K562 (cell line): ENCODE measurements around the gene FBXW8. TPM values are rescaled to one million over a fixed set of nuclear protein-coding genes. Genes with fewer than 3 reads are reported as not detected.

Source experiments
- ATAC-seq: fragments of 200-7000 bp; cut with Tn5 transposase; 3 replicates; pipeline ENCODE4 v1.9.1; 2020; ENCODE audit warnings: moderate library complexity
- BruUV-seq: library from RNA; stranded (reverse); fragments of 400-500 nt; replicated peaks from 2 replicates; lab custom pipeline; 2021; lab: Mats Ljungman, UMichigan
- CTCF ChIA-PET: fragments of 300-600 bp; formaldehyde crosslinking; extraction: SDS; loops from one replicate; lab custom pipeline; 2021; ENCODE audit warnings: low intra/inter-chr PET ratio; lab: Yijun Ruan, JAX
- POLR2A ChIA-PET: fragments of 300-600, 350-650 bp; sonication (Branson Sonifier 250); formaldehyde crosslinking; extraction: SDS; loops from one replicate; lab custom pipeline; 2021; ENCODE audit warnings: antibody characterized with exemption, inconsistent platforms; lab: Yijun Ruan, JAX
- DNase-seq, 4 experiments: peaks; one replicate each; pipeline versions ENCODE4 v3.0.0 to v3.0.0-alpha.2; 2011 to 2018; ENCODE audit warnings: low spot score in 3 of 4, mixed read lengths in 3 of 4; ENCODE audit errors: extremely low read depth in 1 of 4
- FAIRE-seq: peaks from 2 replicates; lab custom pipeline; 2011; peaks lifted over from hg19 to GRCh38; lab: Jason Lieb, UNC
- H2AFZ ChIP-seq: 2 replicates; pipeline ENCODE4 v1.6.0; 2011; ENCODE audit warnings: low read depth, low read length, control low read depth, inconsistent platforms
- H3K27ac ChIP-seq: fragments of 200-600 bp; 3 replicates; pipeline ENCODE4 v1.8.0; 2011; ENCODE audit warnings: low read depth, mild to moderate bottlenecking, control low read depth, inconsistent platforms, low read length, moderate library complexity, mixed read lengths; ENCODE audit errors: extremely low read depth
- H3K27me3 ChIP-seq, 2 experiments: fragments of 300-600 bp in 1 of 2; 2 replicates in 1 of 2; 3 replicates in 1 of 2; pipeline versions ENCODE4 v1.6.0 to v1.8.0; 2011; ENCODE audit warnings: inconsistent platforms in 2 of 2, low read length in 2 of 2, mild to moderate bottlenecking in 1 of 2, mixed read lengths in 1 of 2, moderate library complexity in 1 of 2; ENCODE audit not compliant: control insufficient read depth in 2 of 2, insufficient read depth in 2 of 2
- H3K36me3 ChIP-seq: fragments of 300-600 bp; 3 replicates; pipeline ENCODE4 v1.8.0; 2011; ENCODE audit warnings: mild to moderate bottlenecking, low read length, inconsistent platforms; ENCODE audit not compliant: control insufficient read depth, insufficient read depth
- H3K4me1 ChIP-seq, 2 experiments: fragments of 200-600 bp in 1 of 2; replicated peaks in 1 of 2; 2 replicates in 1 of 2; 3 replicates in 1 of 2; pipeline versions ENCODE4 v1.5.1 to v1.8.0; 2011; ENCODE audit warnings: inconsistent platforms in 2 of 2, low read length in 2 of 2, mild to moderate bottlenecking in 1 of 2, mixed read lengths in 1 of 2, moderate library complexity in 1 of 2; ENCODE audit not compliant: control insufficient read depth in 2 of 2, insufficient read depth in 2 of 2
- H3K4me2 ChIP-seq: 2 replicates; pipeline ENCODE4 v1.6.1; 2011; ENCODE audit warnings: low read length, control low read depth, inconsistent platforms, mixed read lengths; ENCODE audit not compliant: insufficient read depth
- H3K4me3 ChIP-seq: fragments of 200-600 bp; sonication (generic), shearing (Covaris generic); 2 replicates; pipeline ENCODE4 v1.5.1; 2016; ENCODE audit warnings: control low read depth, inconsistent platforms
- H3K79me2 ChIP-seq: fragments of 200-600 bp; 3 replicates; pipeline ENCODE4 v1.8.0; 2011; ENCODE audit warnings: low read length, inconsistent platforms; ENCODE audit not compliant: control insufficient read depth, insufficient read depth
- H3K9ac ChIP-seq, 2 experiments: 2 replicates each; pipeline versions ENCODE4 v1.6.0 to v1.6.1; 2011; ENCODE audit warnings: low read depth in 2 of 2, low read length in 2 of 2, control low read depth in 1 of 2, inconsistent platforms in 1 of 2, mild to moderate bottlenecking in 1 of 2, mixed read lengths in 1 of 2; ENCODE audit not compliant: insufficient read depth in 1 of 2
- H3K9me1 ChIP-seq: one replicate; pipeline ENCODE4 v1.6.0; 2011; ENCODE audit warnings: inconsistent platforms, mild to moderate bottlenecking, low read length, moderate library complexity; ENCODE audit not compliant: control insufficient read depth, insufficient read depth
- H3K9me3 ChIP-seq: replicated peaks from 2 replicates; pipeline ENCODE4 v1.5.1; 2011; ENCODE audit warnings: low read depth, low read length, inconsistent platforms; ENCODE audit not compliant: control insufficient read depth, insufficient read depth
- H4K20me1 ChIP-seq: replicated peaks from 2 replicates; pipeline ENCODE4 v1.6.1; 2011; ENCODE audit warnings: low read length, inconsistent platforms, mixed read lengths; ENCODE audit not compliant: control insufficient read depth, insufficient read depth
- ARHGAP35 ChIP-seq: fragments of 450-650 bp; IDR thresholded peaks from 2 replicates; pipeline ENCODE4 v1.6.1; 2018; ENCODE audit not compliant: partially characterized antibody
- ARNT ChIP-seq, 2 experiments: fragments of 450-650 bp; IDR thresholded peaks; 2 replicates each; pipeline ENCODE4 v1.6.1; 2016; ENCODE audit warnings: mild to moderate bottlenecking in 1 of 2
- E2F3 ChIP-seq: fragments of 250-450 bp; sonication (Bioruptor Pico); IDR thresholded peaks from 2 replicates; pipeline ENCODE4 v1.4.0; 2020; ENCODE audit warnings: mild to moderate bottlenecking
- MAFF ChIP-seq: IDR thresholded peaks from 2 replicates; pipeline ENCODE4 v1.6.1; 2012; ENCODE audit warnings: low read length, improper control_type of control experiment
- NCOR1 ChIP-seq: fragments of 450-650 bp; IDR thresholded peaks from 2 replicates; pipeline ENCODE4 v1.6.1; 2016; ENCODE audit warnings: mild to moderate bottlenecking, moderate library complexity
- NR4A1 ChIP-seq, 2 experiments: fragments of 250-450 bp in 1 of 2; fragments of 450-650 bp in 1 of 2; sonication (Bioruptor Pico) in 1 of 2; IDR thresholded peaks; 2 replicates each; pipeline versions ENCODE4 v1.4.0 to v1.6.1; 2016 to 2020; ENCODE audit warnings: mild to moderate bottlenecking in 2 of 2, missing compliant biosample characterization in 1 of 2, missing genetic modification characterization in 1 of 2, moderate library complexity in 1 of 2
- PREB ChIP-seq: sonication (generic); formaldehyde crosslinking; IDR thresholded peaks from 2 replicates; pipeline ENCODE4 v1.8.1; 2023; ENCODE audit warnings: mild to moderate bottlenecking, missing genetic modification reagents
- TAF7 ChIP-seq: fragments of 450-650 bp; IDR thresholded peaks from 2 replicates; pipeline ENCODE4 v1.6.1; 2016; ENCODE audit warnings: missing genetic modification characterization, missing compliant biosample characterization
- TCF7L2 ChIP-seq: fragments of 150-350 bp; IDR thresholded peaks from 2 replicates; pipeline ENCODE4 v1.6.1; 2016; ENCODE audit warnings: low read depth, mild to moderate bottlenecking, low read length, moderate library complexity
- TFE3 ChIP-seq: fragments of 450-650 bp; formaldehyde crosslinking; IDR thresholded peaks from 2 replicates; pipeline ENCODE4 v1.4.0; 2020; ENCODE audit warnings: mild to moderate bottlenecking, mixed read lengths
- ZNF124 ChIP-seq: sonication (generic); formaldehyde crosslinking; IDR thresholded peaks from 2 replicates; pipeline ENCODE4 v1.8.1; 2022; ENCODE audit warnings: missing genetic modification reagents
- ZNF174 ChIP-seq: fragments of 250-450 bp; sonication (Bioruptor Pico); IDR thresholded peaks from 2 replicates; pipeline ENCODE4 v1.4.0; 2020; ENCODE audit warnings: mild to moderate bottlenecking
- ZNF212 ChIP-seq: fragments of 450-650 bp; formaldehyde crosslinking; IDR thresholded peaks from 2 replicates; pipeline ENCODE4 v1.4.0; 2020; ENCODE audit warnings: mild to moderate bottlenecking
- ZNF551 ChIP-seq: fragments of 250-450 bp; sonication (Bioruptor Pico); IDR thresholded peaks from 2 replicates; pipeline ENCODE4 v1.5.0; 2021; ENCODE audit warnings: mild to moderate bottlenecking, moderate library complexity
- WGBS: fragments of 100-300 bp; shearing (Covaris generic); methylation state at CpG from one replicate; pipeline ENCODE4 v1.1.6; 2016; ENCODE audit warnings: low coverage, mixed read lengths; ENCODE audit not compliant: insufficient coverage; ENCODE audit errors: missing lambda C conversion rate; 5-methylcytosine and 5-hydroxymethylcytosine counted together
- in situ Hi-C: fragments of 300-500 bp; cut with MboI; formaldehyde crosslinking; loops from 4 replicates; pipeline ENCODE4 v1.15.0; 2018; ENCODE audit warnings: inconsistent platforms, mixed read lengths
- intact Hi-C: fragments of 100-400 bp; cut with micrococcal nuclease; formaldehyde crosslinking; loops from 2 replicates; pipeline ENCODE4 v1.14.2; 2022
- polyA plus RNA-seq, 8 experiments: library from polyadenylated mRNA; depleted of rRNA in 4 of 8; stranded (reverse) in 5 of 8; unstranded in 3 of 8; fragments of >200 nt; fragmentation: Nextera tagmentation in 2 of 8; fragmentation: Illumina TruSeq in 1 of 8; extraction: Ambion mirVana in 2 of 8; extraction: Trizol in 1 of 8; gene quantifications; 2 replicates each; pipeline versions ENCODE4 v1.2.1 to v1.2.3, GENCODE V29; 2011 to 2014; ENCODE audit warnings: inconsistent platforms in 1 of 8, missing spikeins in 1 of 8
- total RNA-seq, 7 experiments: library from RNA; depleted of rRNA in 6 of 7; stranded (reverse); fragments of >200 nt in 6 of 7; fragmentation: Illumina TruSeq in 2 of 7; extraction: Trizol in 2 of 7; gene quantifications; 2 replicates each; pipeline versions ENCODE4 v1.2.1 to v1.2.3, GENCODE V29; 2011 to 2021; ENCODE audit warnings: low replicate concordance in 1 of 7
- TF ChIP-seq, protein P1 (sequence below), 3 experiments: IDR thresholded peaks in 2 of 3; conservative IDR thresholded peaks in 1 of 3; 2 replicates each; pipeline ENCODE4 v1.5.1; 2011 to 2012; ENCODE audit warnings: low read length in 3 of 3, mild to moderate bottlenecking in 3 of 3, control low read depth in 2 of 3, improper control_type of control experiment in 1 of 3, inconsistent platforms in 1 of 3, low read depth in 1 of 3, mixed read lengths in 1 of 3, moderate library complexity in 1 of 3; ENCODE audit not compliant: insufficient read depth in 2 of 3
- TF ChIP-seq, protein P2 (sequence below): sonication (generic); formaldehyde crosslinking; IDR thresholded peaks from 2 replicates; pipeline ENCODE4 v1.5.0; 2020; ENCODE audit warnings: missing genetic modification reagents

FBXW8 gene
- total and polyA plus RNA-seq, 9 of the 15 experiments (the other 6 are each of a cell fraction or from before 2014, with no cell fraction given) = 0.58 to 8.3 (median 4.4) TPM

GRCh38 chr12:116958402-116959197 is 47.9 kb downstream of the FBXW8 start (continued):
- TF ChIP-seq ARHGAP35 = no peak

DNA sequence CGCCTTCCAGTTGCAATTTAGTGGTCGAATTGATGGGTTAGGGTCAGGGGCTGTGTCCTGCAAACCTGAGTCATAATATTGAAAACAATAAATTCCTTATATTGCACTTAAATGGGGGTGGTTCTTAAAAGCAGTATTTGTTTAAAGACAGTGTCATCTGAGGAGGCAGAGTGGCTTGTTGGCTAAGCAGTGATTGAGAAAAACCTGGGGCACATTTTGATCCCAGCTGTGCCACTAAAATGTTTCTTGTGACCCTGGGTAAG is 48.4 kb downstream of the FBXW8 start:
- H3K79me2 ChIP-seq = no peaks in the 10 kb centered on the region
- 19% methylated on average over 2 of the region's 2 CpGs for WGBS
- H3K9me3 ChIP-seq = no peaks in the 10 kb centered on the region
- H2AFZ ChIP-seq = no peak overlapping the region
- H3K27ac ChIP-seq = no peak overlapping the region
- no peak overlapping the region for H3K4me3 ChIP-seq
- no peaks in the 10 kb centered on the region for H3K27me3 ChIP-seq
- BruUV-seq = no TSS peak
- peaks cover 0 to 9% of the 10 kb centered on the region in 2 experiments; a peak in 2 of 5 replicates for H3K4me1 ChIP-seq
- FAIRE-seq (no peak), ATAC-seq (no peak), DNase-seq (no peak)
- no peak overlapping the region for H3K9ac ChIP-seq
- no peaks in the 10 kb centered on the region for H3K9me1 ChIP-seq
- no peaks in the 10 kb centered on the region for H3K36me3 ChIP-seq
- H4K20me1 ChIP-seq = peaks cover 4% of the 10 kb centered on the region
- intact Hi-C loops = no loop called here
- in situ Hi-C loops = loop anchor here (25.0 kb wide), 1 partner anchor 247 kb away; no protein-coding TSS in a partner anchor
- ChIA-PET CTCF (no interaction called here), POLR2A (interaction anchor here (0.7 to 1.4 kb wide), 4 partner anchors 10 to 238 kb away, joined by 3 to 4 read pairs (median 3); no protein-coding TSS in a partner anchor)
- H3K4me2 ChIP-seq = no peak overlapping the region
- TF ChIP-seq, protein P1, sequence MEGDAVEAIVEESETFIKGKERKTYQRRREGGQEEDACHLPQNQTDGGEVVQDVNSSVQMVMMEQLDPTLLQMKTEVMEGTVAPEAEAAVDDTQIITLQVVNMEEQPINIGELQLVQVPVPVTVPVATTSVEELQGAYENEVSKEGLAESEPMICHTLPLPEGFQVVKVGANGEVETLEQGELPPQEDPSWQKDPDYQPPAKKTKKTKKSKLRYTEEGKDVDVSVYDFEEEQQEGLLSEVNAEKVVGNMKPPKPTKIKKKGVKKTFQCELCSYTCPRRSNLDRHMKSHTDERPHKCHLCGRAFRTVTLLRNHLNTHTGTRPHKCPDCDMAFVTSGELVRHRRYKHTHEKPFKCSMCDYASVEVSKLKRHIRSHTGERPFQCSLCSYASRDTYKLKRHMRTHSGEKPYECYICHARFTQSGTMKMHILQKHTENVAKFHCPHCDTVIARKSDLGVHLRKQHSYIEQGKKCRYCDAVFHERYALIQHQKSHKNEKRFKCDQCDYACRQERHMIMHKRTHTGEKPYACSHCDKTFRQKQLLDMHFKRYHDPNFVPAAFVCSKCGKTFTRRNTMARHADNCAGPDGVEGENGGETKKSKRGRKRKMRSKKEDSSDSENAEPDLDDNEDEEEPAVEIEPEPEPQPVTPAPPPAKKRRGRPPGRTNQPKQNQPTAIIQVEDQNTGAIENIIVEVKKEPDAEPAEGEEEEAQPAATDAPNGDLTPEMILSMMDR (IDR thresholded peaks at IDR 0.05 in 2 of 3, conservative IDR thresholded peaks at IDR 0.05 in 1 of 3; ENCODE audit: insufficient read depth in 2 of 3, low read depth in 1 of 3, low read length in 3 of 3) = no peak
- TF ChIP-seq TCF7L2 = no peak
- no peak for TF ChIP-seq TFE3
- TF ChIP-seq PREB = no peak
- no peak for TF ChIP-seq E2F3 (CRISPR knock-in tag)
- TF ChIP-seq TAF7 (tag) = no peak
- no peak for TF ChIP-seq MAFF
- TF ChIP-seq, protein P2, sequence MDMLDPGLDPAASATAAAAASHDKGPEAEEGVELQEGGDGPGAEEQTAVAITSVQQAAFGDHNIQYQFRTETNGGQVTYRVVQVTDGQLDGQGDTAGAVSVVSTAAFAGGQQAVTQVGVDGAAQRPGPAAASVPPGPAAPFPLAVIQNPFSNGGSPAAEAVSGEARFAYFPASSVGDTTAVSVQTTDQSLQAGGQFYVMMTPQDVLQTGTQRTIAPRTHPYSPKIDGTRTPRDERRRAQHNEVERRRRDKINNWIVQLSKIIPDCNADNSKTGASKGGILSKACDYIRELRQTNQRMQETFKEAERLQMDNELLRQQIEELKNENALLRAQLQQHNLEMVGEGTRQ (CRISPR knock-in tag) = no peak
- no peak for TF ChIP-seq ZNF124
- no peak for TF ChIP-seq ZNF212 (CRISPR knock-in tag)
- no peak for TF ChIP-seq ZNF551
- TF ChIP-seq ARNT (IDR thresholded peaks at IDR 0.05) = no peak
- TF ChIP-seq NCOR1 = no peak
- TF ChIP-seq ZNF174 (CRISPR knock-in tag) = no peak
- no peak for TF ChIP-seq NR4A1 (CRISPR knock-in tag; IDR thresholded peaks at IDR 0.05)
- TF ChIP-seq NR4A1 (tag; IDR thresholded peaks at IDR 0.05) = no peak
